Colonic mucosa (tissue), 4 donors: ENCODE results near the gene GLRX2. TPM values are rescaled to one million over a fixed set of nuclear protein-coding genes. Genes with fewer than 3 reads are reported as not detected.

Source experiments
- DNase-seq: peaks from one replicate; pipeline ENCODE4 v3.0.0-alpha.2; 2020
- H3K27ac ChIP-seq: fragments of 200-600 bp; one replicate; pipeline ENCODE4 v1.8.0; 2021
- H3K27me3 ChIP-seq: fragments of 200-600 bp; one replicate; pipeline ENCODE4 v1.8.0; 2021
- H3K36me3 ChIP-seq: fragments of 200-600 bp; one replicate; pipeline ENCODE4 v1.8.0; 2021
- H3K4me1 ChIP-seq: fragments of 200-600 bp; one replicate; pipeline ENCODE4 v1.8.0; 2021; ENCODE audit warnings: mild to moderate bottlenecking
- H3K4me3 ChIP-seq: fragments of 200-600 bp; one replicate; pipeline ENCODE4 v1.8.0; 2021
- H3K9ac ChIP-seq, 2 donors: one replicate each; pipeline ENCODE4 v1.7.0; 2013; ENCODE audit warnings: control low read depth in 2 of 2, low read depth in 2 of 2, low read length in 2 of 2
- H3K9me3 ChIP-seq: fragments of 200-600 bp; one replicate; pipeline ENCODE4 v1.8.0; 2021
- intact Hi-C: fragments of 100-400 bp; cut with DNase I; formaldehyde crosslinking; loops from one replicate; pipeline ENCODE4 v1.14.1; 2022
- total RNA-seq, 2 donors: library from RNA; stranded (reverse); fragmentation: NEBNext Ultra II Directional in 1 of 2; extraction: Animal tissue kit (Norgen Biotek cat#: 25700) in 1 of 2; gene quantifications; one replicate each; pipeline ENCODE4 v1.2.1, GENCODE V29; 2021
- TF ChIP-seq, protein P1 (sequence below): fragments of 200-600 bp; IDR thresholded peaks from one replicate; pipeline ENCODE4 v1.8.0; 2022; ENCODE audit warnings: antibody characterized with exemption, mild to moderate bottlenecking
- donor health status: healthy.
- donor health status: DM: no; HTN: no; CAD: no.
- donor health status: DM: no; HTN: no; CAD: no.

The GLRX2 gene
- total RNA-seq, 2 donors from 2014 or later, result 22.3 to 38.1 TPM

- intact Hi-C loops, result loop anchor here (10.0 kb wide), 1 partner anchor 1153 kb away; no protein-coding TSS in a partner anchor
- Histone ChIP-seq H3K4me3 (no peak overlapping the region), H3K4me1 (no peaks in the 10 kb centered on the region), H3K9me3 (no peaks in the 10 kb centered on the region), H3K36me3 (no peaks in the 10 kb centered on the region), H3K27me3 (no peaks in the 10 kb centered on the region), H3K9ac (no peak overlapping the region), H3K27ac (no peak overlapping the region)
- TF ChIP-seq, protein P1, sequence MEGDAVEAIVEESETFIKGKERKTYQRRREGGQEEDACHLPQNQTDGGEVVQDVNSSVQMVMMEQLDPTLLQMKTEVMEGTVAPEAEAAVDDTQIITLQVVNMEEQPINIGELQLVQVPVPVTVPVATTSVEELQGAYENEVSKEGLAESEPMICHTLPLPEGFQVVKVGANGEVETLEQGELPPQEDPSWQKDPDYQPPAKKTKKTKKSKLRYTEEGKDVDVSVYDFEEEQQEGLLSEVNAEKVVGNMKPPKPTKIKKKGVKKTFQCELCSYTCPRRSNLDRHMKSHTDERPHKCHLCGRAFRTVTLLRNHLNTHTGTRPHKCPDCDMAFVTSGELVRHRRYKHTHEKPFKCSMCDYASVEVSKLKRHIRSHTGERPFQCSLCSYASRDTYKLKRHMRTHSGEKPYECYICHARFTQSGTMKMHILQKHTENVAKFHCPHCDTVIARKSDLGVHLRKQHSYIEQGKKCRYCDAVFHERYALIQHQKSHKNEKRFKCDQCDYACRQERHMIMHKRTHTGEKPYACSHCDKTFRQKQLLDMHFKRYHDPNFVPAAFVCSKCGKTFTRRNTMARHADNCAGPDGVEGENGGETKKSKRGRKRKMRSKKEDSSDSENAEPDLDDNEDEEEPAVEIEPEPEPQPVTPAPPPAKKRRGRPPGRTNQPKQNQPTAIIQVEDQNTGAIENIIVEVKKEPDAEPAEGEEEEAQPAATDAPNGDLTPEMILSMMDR, result no peak
- DNase-seq, result no peak
Measured at GRCh38 chr1:193141804-193142203, 36.6 kb upstream of the GLRX2 start.

GRCh38 chr1:193140254-193140653 is 35.0 kb upstream of the GLRX2 start:
- Histone ChIP-seq H3K27me3 (no peaks in the 10 kb centered on the region), H3K27ac (no peak overlapping the region), H3K9me3 (no peaks in the 10 kb centered on the region), H3K4me1 (no peaks in the 10 kb centered on the region), H3K36me3 (peaks cover 7% of the 10 kb centered on the region), H3K9ac (no peak overlapping the region), H3K4me3 (no peak overlapping the region)
- intact Hi-C loops, result loop anchor here (10.0 kb wide), 1 partner anchor 1155 kb away; no protein-coding TSS in a partner anchor
- TF ChIP-seq, protein P1, result no peak
- no peak for DNase-seq

- Histone ChIP-seq H3K36me3 (peaks cover 4% of the 10 kb centered on the region), H3K27ac (no peak overlapping the region), H3K4me3 (no peak overlapping the region), H3K9me3 (no peaks in the 10 kb centered on the region), H3K4me1 (no peaks in the 10 kb centered on the region), H3K27me3 (no peaks in the 10 kb centered on the region), H3K9ac (no peak overlapping the region)
- no peak for DNase-seq
- TF ChIP-seq, protein P1, result no peak
- intact Hi-C loops, result no loop called here
Measured at GRCh38 chr1:193131266-193131860, 26.1 kb upstream of the GLRX2 start.

- H3K27ac ChIP-seq, result no peak overlapping the region
- TF ChIP-seq, protein P1, result no peak
- peaks cover 7% of the 10 kb centered on the region for H3K4me1 ChIP-seq
- no peak overlapping the region for H3K4me3 ChIP-seq
- H3K9ac ChIP-seq, result no peak overlapping the region
- intact Hi-C loops, result loop anchor here (10.0 kb wide), 1 partner anchor 321 kb away; the partner anchor contains the start of gene RGS2
- no peaks in the 10 kb centered on the region for H3K36me3 ChIP-seq
- no peak for DNase-seq
- H3K9me3 ChIP-seq, result no peaks in the 10 kb centered on the region
- H3K27me3 ChIP-seq, result no peaks in the 10 kb centered on the region
Measured at GRCh38 chr1:193125369-193125768, 20.2 kb upstream of the GLRX2 start.

- no peak for DNase-seq
- Histone ChIP-seq H3K9me3 (no peaks in the 10 kb centered on the region), H3K9ac (no peak overlapping the region), H3K36me3 (no peaks in the 10 kb centered on the region), H3K27me3 (no peaks in the 10 kb centered on the region), H3K27ac (no peak overlapping the region), H3K4me3 (no peak overlapping the region), H3K4me1 (peaks cover 7% of the 10 kb centered on the region)
- TF ChIP-seq, protein P1, result no peak
- intact Hi-C loops, result loop anchor here (10.0 kb wide), 1 partner anchor 319 kb away; the partner anchor contains the start of gene RGS2
Measured at GRCh38 chr1:193123751-193124150, 18.5 kb upstream of the GLRX2 start.
